ENCODE results near the gene SKI. TPM values are rescaled to one million over a fixed set of nuclear protein-coding genes. Genes with fewer than 3 reads are reported as not detected.

Gene SKI
- total and polyA plus RNA-seq, 2 of the 8 experiments (the other 6 are each of a cell fraction or from before 2014, with no cell fraction given): 8.3 to 87.6 TPM

DNA sequence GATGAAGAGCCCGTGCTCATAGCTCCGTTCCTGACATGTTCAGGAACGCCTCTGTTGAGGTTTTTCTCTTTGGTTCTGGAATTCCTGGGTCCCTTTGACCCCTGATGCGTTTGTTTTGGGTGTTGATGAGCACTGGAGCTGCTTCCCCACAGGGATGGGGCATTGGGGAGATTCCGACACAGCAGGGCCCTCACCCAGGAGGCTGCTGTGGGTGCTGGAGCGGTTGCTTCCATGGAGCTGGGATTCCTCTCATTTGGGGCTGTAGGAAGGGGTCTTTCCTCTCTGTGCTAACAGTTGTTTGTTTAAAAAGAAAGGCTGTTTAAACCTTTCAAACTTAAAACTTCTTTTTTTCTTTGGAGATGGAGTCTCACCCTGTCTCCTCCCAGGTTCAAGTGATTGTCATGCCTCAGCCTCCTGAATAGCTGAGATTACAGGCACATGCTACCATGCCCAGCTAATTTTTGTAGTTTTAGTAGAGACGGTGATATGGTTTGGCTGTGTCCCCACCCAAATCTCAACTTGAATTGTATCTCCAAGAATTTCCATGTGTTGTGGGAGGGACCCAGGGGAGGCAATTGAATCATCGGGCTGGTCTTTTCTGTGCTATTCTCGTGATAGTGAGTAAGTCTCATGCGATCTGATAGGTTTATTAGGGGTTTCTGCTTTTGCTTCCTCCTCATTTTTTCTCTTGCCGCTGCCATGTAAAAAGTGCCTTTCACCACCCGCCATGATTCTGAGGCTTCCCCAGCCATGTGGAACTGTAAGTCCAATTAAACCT, 48.9 kb downstream of the SKI start:
- no peak overlapping the region for H2BK15ac ChIP-seq (ENCODE audit: low read length)
- H3K4me1 ChIP-seq (replicated peaks in 1 of 4; ENCODE audit: control insufficient read depth in 3 of 4, insufficient read depth in 4 of 4, low read length in 3 of 4): peaks cover 5 to 43% (median 32%) of the 10 kb centered on the region in 4 experiments
- no peaks in the 10 kb centered on the region for H3K27me3 ChIP-seq (replicated peaks in 1 of 4; ENCODE audit: control insufficient read depth in 3 of 4, extremely low read depth in 1 of 4, insufficient read depth in 3 of 4, low read length in 3 of 4)
- H4K8ac ChIP-seq (ENCODE audit: extremely low read depth, insufficient read depth, low read length): peak overlapping the region; percentile 3; the same call in 1 of the 2 replicates
- 0 out of 2 replicates have a peak overlapping the region, but pooled peaks have one; percentile 3 for H3K18ac ChIP-seq (ENCODE audit: extremely low read depth, low read length)
- peaks cover 13 to 45% of the 10 kb centered on the region in 2 experiments for H4K20me1 ChIP-seq (replicated peaks in 1 of 2; ENCODE audit: control insufficient read depth in 1 of 2, insufficient read depth in 2 of 2, low read length in 2 of 2)
- H3K14ac ChIP-seq (ENCODE audit: insufficient read length): no peak overlapping the region
- H3K9me3 ChIP-seq (ENCODE audit: insufficient read depth in 2 of 2, low read depth in 1 of 2, low read length in 1 of 2): no peaks in the 10 kb centered on the region
- no peak overlapping the region for H2BK120ac ChIP-seq (replicated peaks; ENCODE audit: low read depth, low read length)
- H2AFZ ChIP-seq (ENCODE audit: low read length): no peak overlapping the region
- no peak overlapping the region for H3K4ac ChIP-seq (replicated peaks; ENCODE audit: insufficient read length, low read depth, low read length)
- WGBS, 2 experiments (ENCODE audit: extremely low coverage in 1 of 2, insufficient coverage in 1 of 2, insufficient read length in 1 of 2, insufficient replicate concordance in 2 of 2, low coverage in 1 of 2, low lambda C conversion rate in 2 of 2, missing lambda C conversion rate in 1 of 2): 89% methylated on average over 12 of the region's 12 CpGs; no CpG with 5 or more reads in 1 of the 2 experiments
- H3K4me2 ChIP-seq (ENCODE audit: insufficient read depth in 1 of 2, low read depth in 2 of 2, low read length in 2 of 2): peak overlapping the region in 1 of 2 experiments; percentile 54; a peak in 1 of 4 replicates
- no peak overlapping the region for H4K5ac ChIP-seq (ENCODE audit: insufficient read length, low read depth, low read length)
- H3K23ac ChIP-seq (ENCODE audit: insufficient read length): no peak overlapping the region
- peaks cover 13 to 71% of the 10 kb centered on the region in 2 experiments; a peak in 3 of 4 replicates for H3K79me2 ChIP-seq (ENCODE audit: control insufficient read depth in 1 of 2, insufficient read depth in 2 of 2, low read length in 2 of 2)
- TF ChIP-seq BRCA1 (IDR thresholded peaks at IDR 0.05; ENCODE audit: low read depth, low read length) (no peak), TBP (IDR thresholded peaks at IDR 0.05; ENCODE audit: low read depth, low read length) (no peak), FOSL1 (IDR thresholded peaks at IDR 0.05; ENCODE audit: insufficient read depth, low read depth, low read length) (no peak), SRF (IDR thresholded peaks at IDR 0.05; ENCODE audit: low read depth, low read length) (no peak), BCL11A (IDR thresholded peaks at IDR 0.05; ENCODE audit: low read depth in 2 of 2, low read length in 2 of 2) (no peak), HDAC6 (IDR thresholded peaks at IDR 0.05; ENCODE audit: low read depth, low read length) (no peak), ASH2L (IDR thresholded peaks at IDR 0.05; ENCODE audit: low read length) (no peak)
- TF ChIP-seq, protein P1, sequence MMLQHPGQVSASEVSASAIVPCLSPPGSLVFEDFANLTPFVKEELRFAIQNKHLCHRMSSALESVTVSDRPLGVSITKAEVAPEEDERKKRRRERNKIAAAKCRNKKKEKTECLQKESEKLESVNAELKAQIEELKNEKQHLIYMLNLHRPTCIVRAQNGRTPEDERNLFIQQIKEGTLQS (IDR thresholded peaks at IDR 0.05; ENCODE audit: insufficient read depth, low read depth, low read length): no peak
- peak overlapping the region; percentile 94 for H2BK5ac ChIP-seq (ENCODE audit: low read depth, low read length)
- no peak overlapping the region for H3K4me3 ChIP-seq (ENCODE audit: extremely low read depth in 1 of 4, insufficient read depth in 2 of 4, low read depth in 3 of 4, low read length in 4 of 4)
- peaks cover 0 to 3% (median 0%) of the 10 kb centered on the region in 4 experiments; a peak in 1 of 8 replicates for H3K36me3 ChIP-seq (ENCODE audit: control insufficient read depth in 2 of 4, insufficient read depth in 4 of 4, low read length in 3 of 4)
- no peak for FAIRE-seq
- H3K79me1 ChIP-seq (ENCODE audit: low read depth, low read length): peaks cover 35% of the 10 kb centered on the region
- no peak overlapping the region; the same call in 1 of the 2 replicates for H2BK12ac ChIP-seq (ENCODE audit: low read depth, low read length)
- H2AK5ac ChIP-seq (ENCODE audit: low read depth, low read length): no peak overlapping the region; the same call in none of the 2 replicates
- H3K9ac ChIP-seq (replicated peaks in 1 of 4; ENCODE audit: extremely low read depth in 1 of 4, low read depth in 3 of 4, low read length in 3 of 4): no peak overlapping the region
- POLR2A ChIA-PET (ENCODE audit: partially characterized antibody): interaction anchor here (0.9 to 1.6 kb wide), 6 partner anchors 23 to 99 kb away, joined by 3 to 5 read pairs (median 4); no protein-coding TSS in a partner anchor
- H2BK20ac ChIP-seq (ENCODE audit: low read length): no peak overlapping the region
- DNase-seq (ENCODE audit: low read depth in 1 of 2, low spot score in 2 of 2): no peak
- H3K23me2 ChIP-seq (ENCODE audit: low read depth, low read length): no peaks in the 10 kb centered on the region
- H3K27ac ChIP-seq (ENCODE audit: low read depth, low read length): no peak overlapping the region
- no peak overlapping the region for H4K91ac ChIP-seq (replicated peaks; ENCODE audit: insufficient read length, low read length)
- CTCF ChIA-PET (ENCODE audit: partially characterized antibody): interaction anchor here (0.7 to 2.0 kb wide), 10 partner anchors 12 to 105 kb away, joined by 3 to 9 read pairs (median 4); partner anchors contain the start of gene FAAP20
- H3K56ac ChIP-seq (replicated peaks; ENCODE audit: insufficient read length, low read depth, low read length): no peak overlapping the region

Data from H1 (cell line).